ENCODE data around the gene RAB3IL1.

RAB3IL1 gene

GRCh38 chr11:61912991-61913698 is 4.2 kb downstream of the RAB3IL1 start:
- Histone ChIP-seq H3K4me3 (ENCODE audit: low read depth, low read length) (no peak overlapping the region), H3K27me3 (ENCODE audit: control insufficient read depth, insufficient read depth, low read length) (peaks cover 9% of the 10 kb centered on the region), H3K36me3 (ENCODE audit: control insufficient read depth, insufficient read depth, low read length) (no peaks in the 10 kb centered on the region), H3K4me1 (ENCODE audit: control insufficient read depth, insufficient read depth, low read length) (peaks cover 12% of the 10 kb centered on the region), H3K9ac (ENCODE audit: low read depth, low read length) (no peak overlapping the region), H3K9me3 (ENCODE audit: control insufficient read depth, insufficient read depth, low read length) (no peaks in the 10 kb centered on the region)

DNA sequence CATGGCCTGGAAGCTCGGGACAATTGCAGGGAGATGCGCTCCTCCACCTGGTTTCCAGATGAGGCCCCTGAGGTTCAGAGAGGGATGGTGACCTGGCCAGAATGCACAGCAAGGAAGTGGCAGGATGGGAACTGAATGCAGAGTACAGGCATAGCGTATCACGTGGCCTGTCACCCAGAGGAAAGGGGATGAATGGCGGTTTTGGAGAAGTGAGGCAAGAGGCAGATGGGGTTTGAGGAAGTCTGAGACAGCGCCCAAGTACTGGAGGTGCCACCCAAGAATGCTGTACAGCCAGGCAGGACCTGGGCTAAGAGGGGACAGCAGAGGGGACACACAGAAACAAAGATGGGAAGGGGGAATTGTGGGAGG is 4.9 kb downstream of the RAB3IL1 start:
- no peaks in the 10 kb centered on the region for H3K9me3 ChIP-seq (ENCODE audit: control insufficient read depth, insufficient read depth, low read length)
- H3K4me1 ChIP-seq (ENCODE audit: control insufficient read depth, insufficient read depth, low read length) = peaks cover 10% of the 10 kb centered on the region
- peaks cover 4% of the 10 kb centered on the region for H3K27me3 ChIP-seq (ENCODE audit: control insufficient read depth, insufficient read depth, low read length)
- H3K4me3 ChIP-seq (ENCODE audit: low read depth, low read length) = no peak overlapping the region
- no peak overlapping the region for H3K9ac ChIP-seq (ENCODE audit: low read depth, low read length)
- H3K36me3 ChIP-seq (ENCODE audit: control insufficient read depth, insufficient read depth, low read length) = no peaks in the 10 kb centered on the region

- peaks cover 4% of the 10 kb centered on the region for H3K27me3 ChIP-seq (ENCODE audit: control insufficient read depth, insufficient read depth, low read length)
- H3K4me1 ChIP-seq (ENCODE audit: control insufficient read depth, insufficient read depth, low read length) = peaks cover 10% of the 10 kb centered on the region
- no peak overlapping the region for H3K9ac ChIP-seq (ENCODE audit: low read depth, low read length)
- H3K9me3 ChIP-seq (ENCODE audit: control insufficient read depth, insufficient read depth, low read length) = no peaks in the 10 kb centered on the region
- peaks cover 2% of the 10 kb centered on the region for H3K36me3 ChIP-seq (ENCODE audit: control insufficient read depth, insufficient read depth, low read length)
- no peak overlapping the region for H3K4me3 ChIP-seq (ENCODE audit: low read depth, low read length)
Measured at GRCh38 chr11:61911701-61912529, 5.5 kb downstream of the RAB3IL1 start.

DNA sequence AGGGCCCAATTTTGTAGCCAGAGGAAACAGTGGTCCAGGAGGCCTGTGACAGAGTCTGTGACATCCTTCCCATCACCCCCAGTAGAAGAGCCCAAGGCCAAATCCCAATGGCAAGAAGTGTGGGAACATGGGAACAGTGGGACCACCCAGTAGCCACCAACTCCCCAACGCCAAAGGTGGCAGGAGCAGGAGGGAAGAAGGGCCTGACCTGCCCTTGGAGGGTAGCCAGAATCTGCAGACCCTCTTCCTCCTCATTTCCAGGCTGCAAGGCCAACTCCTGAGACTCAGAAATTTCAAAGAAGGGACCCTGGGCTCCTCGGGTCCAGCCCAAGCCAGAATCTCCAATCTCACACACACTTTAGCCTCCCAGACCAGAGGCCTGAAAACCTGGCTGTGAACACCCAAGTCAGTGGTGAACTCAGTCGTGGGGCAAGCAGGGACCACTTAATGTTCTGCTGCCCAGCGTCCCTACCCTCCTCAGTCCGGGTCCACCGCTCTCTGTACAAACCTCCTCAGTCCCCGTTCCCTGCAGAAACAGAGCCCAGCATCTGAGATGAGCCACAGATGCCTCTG is 6.2 kb downstream of the RAB3IL1 start:
- H3K9ac ChIP-seq (ENCODE audit: low read depth, low read length) = no peak overlapping the region
- peaks cover 10% of the 10 kb centered on the region for H3K4me1 ChIP-seq (ENCODE audit: control insufficient read depth, insufficient read depth, low read length)
- H3K36me3 ChIP-seq (ENCODE audit: control insufficient read depth, insufficient read depth, low read length) = peaks cover 2% of the 10 kb centered on the region
- no peaks in the 10 kb centered on the region for H3K9me3 ChIP-seq (ENCODE audit: control insufficient read depth, insufficient read depth, low read length)
- no peaks in the 10 kb centered on the region for H3K27me3 ChIP-seq (ENCODE audit: control insufficient read depth, insufficient read depth, low read length)
- no peak overlapping the region for H3K4me3 ChIP-seq (ENCODE audit: low read depth, low read length)

GRCh38 chr11:61910187-61911127 is 6.9 kb downstream of the RAB3IL1 start:
- Histone ChIP-seq H3K27me3 (ENCODE audit: control insufficient read depth, insufficient read depth, low read length) (no peaks in the 10 kb centered on the region), H3K4me3 (ENCODE audit: low read depth, low read length) (no peak overlapping the region), H3K36me3 (ENCODE audit: control insufficient read depth, insufficient read depth, low read length) (peaks cover 2% of the 10 kb centered on the region), H3K9me3 (ENCODE audit: control insufficient read depth, insufficient read depth, low read length) (no peaks in the 10 kb centered on the region), H3K9ac (ENCODE audit: low read depth, low read length) (no peak overlapping the region), H3K4me1 (ENCODE audit: control insufficient read depth, insufficient read depth, low read length) (peaks cover 10% of the 10 kb centered on the region)

GRCh38 chr11:61908730-61909316 is 8.5 kb downstream of the RAB3IL1 start:
- Histone ChIP-seq H3K9ac (ENCODE audit: low read depth, low read length) (peak overlapping the region; percentile 73), H3K36me3 (ENCODE audit: control insufficient read depth, insufficient read depth, low read length) (peaks cover 5% of the 10 kb centered on the region), H3K4me3 (ENCODE audit: low read depth, low read length) (no peak overlapping the region), H3K9me3 (ENCODE audit: control insufficient read depth, insufficient read depth, low read length) (no peaks in the 10 kb centered on the region), H3K27me3 (ENCODE audit: control insufficient read depth, insufficient read depth, low read length) (no peaks in the 10 kb centered on the region), H3K4me1 (ENCODE audit: control insufficient read depth, insufficient read depth, low read length) (peaks cover 10% of the 10 kb centered on the region)

- no peak overlapping the region for H3K4me3 ChIP-seq (ENCODE audit: low read depth, low read length)
- peaks cover 5% of the 10 kb centered on the region for H3K36me3 ChIP-seq (ENCODE audit: control insufficient read depth, insufficient read depth, low read length)
- no peaks in the 10 kb centered on the region for H3K9me3 ChIP-seq (ENCODE audit: control insufficient read depth, insufficient read depth, low read length)
- peak overlapping the region; percentile 73 for H3K9ac ChIP-seq (ENCODE audit: low read depth, low read length)
- H3K4me1 ChIP-seq (ENCODE audit: control insufficient read depth, insufficient read depth, low read length) = peaks cover 10% of the 10 kb centered on the region
- H3K27me3 ChIP-seq (ENCODE audit: control insufficient read depth, insufficient read depth, low read length) = no peaks in the 10 kb centered on the region
Measured at GRCh38 chr11:61907871-61908729, 9.3 kb downstream of the RAB3IL1 start.

- Histone ChIP-seq H3K9me3 (ENCODE audit: control insufficient read depth, insufficient read depth, low read length) (no peaks in the 10 kb centered on the region), H3K4me3 (ENCODE audit: low read depth, low read length) (no peak overlapping the region), H3K4me1 (ENCODE audit: control insufficient read depth, insufficient read depth, low read length) (peaks cover 10% of the 10 kb centered on the region), H3K27me3 (ENCODE audit: control insufficient read depth, insufficient read depth, low read length) (no peaks in the 10 kb centered on the region), H3K9ac (ENCODE audit: low read depth, low read length) (no peak overlapping the region), H3K36me3 (ENCODE audit: control insufficient read depth, insufficient read depth, low read length) (peaks cover 5% of the 10 kb centered on the region)
Measured at GRCh38 chr11:61907282-61907681, 10.1 kb downstream of the RAB3IL1 start.

DNA sequence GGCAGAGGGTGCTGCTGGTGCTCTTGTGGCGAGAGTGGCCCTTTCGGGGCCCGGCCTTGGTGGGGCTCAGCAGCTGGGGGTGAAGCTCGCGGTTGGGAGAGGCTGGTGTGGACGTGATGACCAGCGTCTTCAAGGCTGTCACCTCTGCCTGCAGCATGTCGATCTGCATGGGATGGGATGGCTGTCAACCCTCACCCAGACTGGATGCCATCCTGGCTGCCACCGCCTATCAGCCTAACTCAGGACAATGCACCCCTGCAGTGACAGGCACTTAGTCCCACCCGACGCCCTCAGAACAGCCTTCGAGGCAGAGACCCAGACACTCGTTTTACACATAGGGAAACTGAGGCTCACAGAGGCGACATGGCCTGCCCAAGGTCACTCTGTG is 10.8 kb downstream of the RAB3IL1 start:
- Histone ChIP-seq H3K4me1 (ENCODE audit: control insufficient read depth, insufficient read depth, low read length) (peaks cover 10% of the 10 kb centered on the region), H3K9me3 (ENCODE audit: control insufficient read depth, insufficient read depth, low read length) (no peaks in the 10 kb centered on the region), H3K27me3 (ENCODE audit: control insufficient read depth, insufficient read depth, low read length) (no peaks in the 10 kb centered on the region), H3K4me3 (ENCODE audit: low read depth, low read length) (no peak overlapping the region), H3K9ac (ENCODE audit: low read depth, low read length) (no peak overlapping the region), H3K36me3 (ENCODE audit: control insufficient read depth, insufficient read depth, low read length) (peaks cover 5% of the 10 kb centered on the region)

GRCh38 chr11:61905801-61906521 is 11.4 kb downstream of the RAB3IL1 start:
- peaks cover 10% of the 10 kb centered on the region for H3K4me1 ChIP-seq (ENCODE audit: control insufficient read depth, insufficient read depth, low read length)
- H3K4me3 ChIP-seq (ENCODE audit: low read depth, low read length) = no peak overlapping the region
- H3K9ac ChIP-seq (ENCODE audit: low read depth, low read length) = no peak overlapping the region
- H3K36me3 ChIP-seq (ENCODE audit: control insufficient read depth, insufficient read depth, low read length) = peaks cover 5% of the 10 kb centered on the region
- H3K9me3 ChIP-seq (ENCODE audit: control insufficient read depth, insufficient read depth, low read length) = no peaks in the 10 kb centered on the region
- H3K27me3 ChIP-seq (ENCODE audit: control insufficient read depth, insufficient read depth, low read length) = no peaks in the 10 kb centered on the region

Data from iPS-15b (cell line).